ENCODE measurements around the gene FRZB.

- no peak for TF ChIP-seq ZNF768 (CRISPR knock-in tag; IDR thresholded peaks at IDR 0.05)
- no peak for TF ChIP-seq PRPF4 (IDR thresholded peaks at IDR 0.05; ENCODE audit: low read depth, low read length, poor library complexity, severe bottlenecking)
- TF ChIP-seq ZNF274 (CRISPR knock-in tag; IDR thresholded peaks at IDR 0.05) = no peak
- no peak for TF ChIP-seq ZNF687 (CRISPR knock-in tag; IDR thresholded peaks at IDR 0.05)
Observed at GRCh38 chr2:182883451-182883850, 17.0 kb upstream of the FRZB start.

All from HepG2 (cell line).